Kidney glomerular epithelial cell (primary cell): ENCODE data around the gene IRS1.
"Not testable (repeated sequence)": the region's sequence is repeated elsewhere in the genome, so short reads cannot be mapped to it uniquely, and the experiment has no call there.

Source experiments
- DNase-seq: peaks from one replicate; lab custom pipeline; 2025; lab: John Stamatoyannopoulos, UW

The IRS1 gene, protein sequence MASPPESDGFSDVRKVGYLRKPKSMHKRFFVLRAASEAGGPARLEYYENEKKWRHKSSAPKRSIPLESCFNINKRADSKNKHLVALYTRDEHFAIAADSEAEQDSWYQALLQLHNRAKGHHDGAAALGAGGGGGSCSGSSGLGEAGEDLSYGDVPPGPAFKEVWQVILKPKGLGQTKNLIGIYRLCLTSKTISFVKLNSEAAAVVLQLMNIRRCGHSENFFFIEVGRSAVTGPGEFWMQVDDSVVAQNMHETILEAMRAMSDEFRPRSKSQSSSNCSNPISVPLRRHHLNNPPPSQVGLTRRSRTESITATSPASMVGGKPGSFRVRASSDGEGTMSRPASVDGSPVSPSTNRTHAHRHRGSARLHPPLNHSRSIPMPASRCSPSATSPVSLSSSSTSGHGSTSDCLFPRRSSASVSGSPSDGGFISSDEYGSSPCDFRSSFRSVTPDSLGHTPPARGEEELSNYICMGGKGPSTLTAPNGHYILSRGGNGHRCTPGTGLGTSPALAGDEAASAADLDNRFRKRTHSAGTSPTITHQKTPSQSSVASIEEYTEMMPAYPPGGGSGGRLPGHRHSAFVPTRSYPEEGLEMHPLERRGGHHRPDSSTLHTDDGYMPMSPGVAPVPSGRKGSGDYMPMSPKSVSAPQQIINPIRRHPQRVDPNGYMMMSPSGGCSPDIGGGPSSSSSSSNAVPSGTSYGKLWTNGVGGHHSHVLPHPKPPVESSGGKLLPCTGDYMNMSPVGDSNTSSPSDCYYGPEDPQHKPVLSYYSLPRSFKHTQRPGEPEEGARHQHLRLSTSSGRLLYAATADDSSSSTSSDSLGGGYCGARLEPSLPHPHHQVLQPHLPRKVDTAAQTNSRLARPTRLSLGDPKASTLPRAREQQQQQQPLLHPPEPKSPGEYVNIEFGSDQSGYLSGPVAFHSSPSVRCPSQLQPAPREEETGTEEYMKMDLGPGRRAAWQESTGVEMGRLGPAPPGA (N-terminal part only)

DNA sequence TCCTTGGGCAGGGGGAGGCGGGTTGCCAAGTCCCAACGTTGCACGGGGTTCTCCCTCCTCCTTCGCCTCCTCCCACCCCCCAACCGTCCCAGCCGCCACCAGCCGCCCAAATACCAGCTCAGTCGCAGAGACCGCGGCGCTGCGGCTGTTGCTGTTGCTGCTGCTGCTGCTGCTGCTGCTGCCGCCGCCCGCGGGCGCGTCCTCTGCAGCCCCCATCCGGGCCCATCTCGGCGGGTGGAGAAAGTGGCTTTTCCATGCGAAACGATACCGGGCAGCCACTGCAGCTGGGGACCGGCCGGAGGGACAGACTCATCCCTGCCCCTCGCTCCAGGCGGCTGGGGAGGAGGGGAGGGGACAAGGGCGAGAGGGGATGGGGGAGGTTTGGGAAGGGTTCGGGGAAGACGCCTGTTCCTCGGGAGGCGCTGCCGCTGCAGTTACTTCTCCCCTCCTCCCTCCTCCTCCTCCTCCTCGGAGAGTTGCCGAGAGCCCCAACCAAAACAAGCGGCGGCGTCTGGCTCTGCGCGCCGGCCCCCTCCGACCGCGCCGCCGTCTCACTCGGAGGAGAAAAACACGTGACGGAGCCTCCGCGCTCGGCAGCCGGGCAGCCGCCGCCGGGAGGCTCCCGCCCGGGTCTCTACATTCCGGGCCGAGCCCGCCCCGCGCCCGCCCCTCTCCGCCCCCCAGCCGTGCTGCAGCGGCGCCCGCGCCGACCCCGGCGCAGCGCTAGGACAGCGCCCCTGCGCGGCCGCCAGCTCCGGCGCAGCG, at the start of gene IRS1:
Gene IRS1 (minus strand): TSS at position 610 of the 765 bp plus-strand sequence. CDS start 1,082 bp downstream, outside the sequence.
- DNase-seq: peak; percentile 21

DNA sequence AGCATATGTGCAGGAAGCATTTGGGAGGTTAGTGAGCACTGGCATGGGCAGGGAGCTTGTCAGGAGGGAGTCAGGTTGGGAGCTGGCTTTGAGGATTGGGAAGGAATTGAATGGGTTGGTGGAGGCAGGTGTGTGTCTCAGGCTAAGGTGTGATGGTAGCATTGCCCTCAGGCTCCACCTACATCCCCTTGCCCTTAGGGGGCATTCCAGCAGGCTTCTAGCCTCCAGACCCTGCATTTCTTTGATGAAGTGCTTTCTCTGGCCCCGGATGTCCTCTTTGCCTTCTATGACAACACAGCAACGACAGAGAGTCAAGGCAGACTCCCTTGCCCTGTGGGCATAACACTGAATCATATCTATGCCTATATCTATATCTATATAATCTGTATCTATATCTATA, 49.7 kb upstream of the IRS1 start:
- no peak for DNase-seq

DNA sequence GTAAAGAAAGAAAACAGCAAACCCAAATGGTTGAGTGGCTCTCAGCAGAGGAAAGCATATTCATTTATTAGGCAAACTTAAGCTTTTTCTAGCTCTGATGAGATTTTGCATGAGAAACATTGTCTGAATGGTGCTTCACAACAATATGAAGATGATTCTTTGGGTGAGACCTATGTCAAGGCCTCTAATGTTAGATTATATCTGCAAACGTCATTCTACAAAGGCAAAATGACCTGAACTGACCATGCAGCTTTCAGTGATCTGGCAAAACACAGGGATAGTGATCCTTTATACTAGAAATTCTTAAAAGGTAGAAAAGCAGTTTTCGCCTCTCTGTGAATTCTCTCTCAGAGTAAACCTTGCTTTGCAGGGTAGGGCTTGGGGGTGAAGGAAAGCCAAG, 47.9 kb upstream of the IRS1 start:
- DNase-seq: no peak

DNA sequence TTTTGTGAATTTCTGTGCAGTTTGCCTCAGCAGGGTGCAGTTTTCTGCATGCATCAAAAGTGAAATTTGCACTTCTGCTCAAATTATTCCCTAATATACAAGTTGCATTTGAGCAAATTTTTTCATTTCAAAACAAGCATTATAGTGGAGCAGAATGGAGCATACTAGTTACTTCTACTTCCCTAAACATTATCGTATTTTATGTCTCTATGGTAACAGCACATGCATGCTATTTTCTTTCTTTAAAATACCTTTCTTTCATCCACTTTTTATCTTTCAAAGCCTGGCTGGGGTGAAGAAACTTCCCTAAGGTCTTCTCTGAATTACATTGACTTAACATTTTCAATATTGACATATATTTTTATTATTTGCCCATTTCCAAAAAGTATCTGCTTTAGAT, 47.5 kb upstream of the IRS1 start:
- no peak for DNase-seq

DNA sequence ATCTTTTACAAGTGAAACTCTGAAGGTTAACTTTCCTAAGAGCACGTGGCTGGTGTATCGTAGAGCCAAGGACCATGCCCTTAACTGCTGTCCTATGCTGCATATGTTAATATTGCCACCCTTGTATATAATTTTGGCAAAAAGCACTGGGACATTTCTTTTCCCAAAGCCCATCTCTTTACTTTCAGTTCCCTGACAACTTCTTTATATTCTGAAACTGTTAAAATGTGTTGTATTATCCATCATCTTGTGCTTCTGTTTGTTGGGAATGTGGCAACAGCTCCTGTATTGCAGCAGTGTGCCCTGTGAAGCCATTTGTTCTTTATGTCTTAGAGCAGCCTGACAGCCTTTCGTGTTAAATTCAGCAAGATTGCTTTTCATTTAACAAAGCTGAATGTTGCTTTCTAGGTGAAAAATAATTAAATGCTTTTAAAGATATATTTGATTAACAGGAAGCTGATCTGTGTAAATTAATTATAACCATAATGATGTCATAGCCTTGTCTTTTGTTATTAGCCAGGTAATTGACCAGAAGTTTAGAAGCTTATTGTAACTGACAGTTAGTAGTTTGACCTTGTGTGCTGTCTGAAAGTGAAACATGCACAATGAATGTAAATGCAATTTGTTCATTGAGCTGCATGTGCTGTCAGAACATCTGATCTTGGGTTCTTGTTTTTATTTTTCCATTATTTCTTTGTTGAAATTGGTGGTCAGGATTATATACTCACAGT, 45.9 kb upstream of the IRS1 start:
- no peak for DNase-seq

DNA sequence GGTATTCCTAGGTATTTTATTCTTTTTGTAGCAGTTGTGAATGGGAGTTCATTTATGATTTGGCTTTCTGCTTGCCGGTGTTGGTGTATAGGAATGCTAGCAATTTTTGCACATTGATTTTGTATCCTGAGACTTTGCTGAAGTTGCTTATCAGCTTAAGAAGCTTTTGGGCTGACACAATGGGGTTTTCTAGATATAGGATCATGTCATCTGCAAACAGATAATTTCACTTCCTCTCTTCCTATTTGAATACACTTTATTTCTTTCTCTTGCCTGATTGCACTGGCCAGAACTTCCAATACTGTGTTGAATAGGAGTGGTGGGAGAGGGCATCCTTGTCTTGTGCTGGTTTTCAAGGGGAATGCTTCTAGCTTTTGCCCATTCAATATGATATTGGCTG, 43.4 kb upstream of the IRS1 start:
- not testable (repeated sequence) for DNase-seq

DNA sequence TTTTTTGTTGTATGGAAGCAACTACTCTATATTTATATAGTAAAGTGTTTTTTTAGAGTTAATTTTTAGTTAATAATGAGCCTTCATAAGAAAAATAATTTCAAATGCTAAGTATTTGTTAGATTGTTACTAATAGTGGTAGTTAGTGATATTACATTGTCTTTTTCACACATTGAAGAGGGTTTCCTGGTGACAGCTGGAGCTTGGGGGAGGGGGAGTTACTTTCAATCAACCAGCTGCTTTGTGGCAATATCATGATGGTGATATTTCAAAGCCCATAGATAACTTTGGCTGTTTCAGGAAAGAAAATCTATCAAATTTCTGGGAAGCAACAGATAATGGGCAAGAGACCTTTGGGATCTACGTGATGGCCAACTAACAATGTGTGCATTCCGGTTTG, 40.3 kb upstream of the IRS1 start:
- DNase-seq: no peak

DNA sequence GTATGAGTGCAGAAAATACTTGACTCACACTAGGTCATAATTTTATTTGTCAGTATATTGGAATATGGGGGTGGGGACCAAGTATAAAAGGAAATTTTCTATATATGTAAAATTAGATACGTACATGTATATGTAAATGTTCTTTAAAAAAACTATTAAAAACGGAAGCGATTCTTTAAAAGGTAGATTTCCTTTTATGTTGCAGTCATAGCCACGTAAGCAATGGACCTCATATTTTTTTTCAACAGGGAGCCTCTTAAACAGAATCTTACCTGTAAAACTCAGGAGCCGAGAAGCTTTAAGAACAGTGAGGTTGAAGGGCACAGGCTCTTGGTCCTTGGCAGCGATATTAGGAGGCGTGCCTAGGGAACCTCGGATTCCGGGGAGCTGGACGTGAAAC, 39.5 kb upstream of the IRS1 start:
- no peak for DNase-seq

DNA sequence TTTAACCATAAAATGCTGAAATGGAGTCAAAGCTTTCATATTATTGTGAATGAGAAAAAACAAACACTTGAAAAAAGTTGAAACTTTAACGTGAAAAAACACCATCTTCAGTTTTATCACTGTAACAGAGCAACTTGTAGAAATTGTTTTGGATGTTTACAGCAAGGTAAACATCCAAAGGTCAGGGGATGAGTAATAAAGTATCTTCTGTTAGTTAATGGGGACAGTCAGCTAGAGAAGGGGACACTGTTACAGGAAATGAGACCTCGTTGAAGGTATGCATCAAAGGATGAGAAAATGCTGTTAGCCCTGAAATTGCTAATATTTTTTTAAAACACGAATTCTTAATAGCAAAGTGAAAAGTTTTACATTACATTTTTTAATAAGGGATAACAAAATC, 39.1 kb upstream of the IRS1 start:
- no peak for DNase-seq

DNA sequence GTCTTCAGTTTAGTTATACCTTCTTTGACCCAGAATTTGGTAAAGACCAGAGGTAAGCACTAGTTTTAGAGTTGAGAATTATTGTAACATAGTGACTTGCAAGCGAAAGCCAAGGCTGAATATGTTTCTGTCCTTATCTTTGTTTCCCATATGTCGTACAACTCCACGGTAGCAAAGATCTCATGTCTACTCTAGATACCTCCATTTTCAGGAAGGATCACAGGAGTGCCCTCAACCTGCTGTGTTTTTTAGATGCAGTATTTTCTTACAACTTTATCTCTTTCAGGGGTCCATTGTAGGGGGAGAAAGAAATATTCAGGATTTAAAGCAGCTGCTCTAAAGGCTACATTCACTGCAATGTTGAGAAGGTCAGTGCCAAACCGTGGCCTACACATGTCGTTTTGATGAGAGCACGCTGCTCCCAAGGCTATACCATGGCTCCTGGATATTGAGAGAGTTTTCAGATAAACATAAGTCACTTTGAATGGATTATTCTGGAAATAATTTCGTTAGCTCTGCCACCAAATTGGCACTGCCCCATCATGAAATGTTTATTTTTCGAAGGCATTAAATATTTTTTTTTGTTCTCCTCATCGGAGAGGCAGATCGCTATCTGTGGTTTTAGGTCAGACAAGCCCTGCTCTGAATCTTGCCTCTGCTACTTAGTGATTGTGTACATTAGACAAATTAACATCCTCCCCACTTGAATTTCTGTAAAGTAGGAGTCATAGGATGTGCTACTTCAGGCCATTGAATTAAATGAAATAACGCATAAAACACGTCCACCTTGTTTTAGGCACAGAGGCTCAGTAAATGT, 38.4 kb upstream of the IRS1 start:
- DNase-seq: no peak

DNA sequence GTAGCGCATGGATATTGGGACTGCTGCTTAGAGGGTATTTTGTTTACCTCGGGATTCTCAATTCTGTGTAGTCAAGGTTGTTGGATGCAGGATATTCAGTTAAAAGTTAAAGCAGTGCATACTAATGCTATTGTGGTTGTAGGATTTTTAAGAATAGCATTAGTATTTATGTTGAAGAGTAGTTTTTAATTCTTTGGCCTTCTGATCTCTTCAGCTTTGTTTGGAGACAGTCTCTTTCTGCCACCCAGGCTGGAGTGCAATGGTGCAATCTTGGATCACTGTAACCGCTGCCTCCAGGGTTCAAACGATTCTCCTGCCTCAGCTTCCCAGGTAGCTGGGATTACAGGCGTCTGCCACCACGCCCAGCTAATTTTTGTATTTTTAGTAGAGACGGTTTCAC, 37.7 kb upstream of the IRS1 start:
- DNase-seq: no peak

DNA sequence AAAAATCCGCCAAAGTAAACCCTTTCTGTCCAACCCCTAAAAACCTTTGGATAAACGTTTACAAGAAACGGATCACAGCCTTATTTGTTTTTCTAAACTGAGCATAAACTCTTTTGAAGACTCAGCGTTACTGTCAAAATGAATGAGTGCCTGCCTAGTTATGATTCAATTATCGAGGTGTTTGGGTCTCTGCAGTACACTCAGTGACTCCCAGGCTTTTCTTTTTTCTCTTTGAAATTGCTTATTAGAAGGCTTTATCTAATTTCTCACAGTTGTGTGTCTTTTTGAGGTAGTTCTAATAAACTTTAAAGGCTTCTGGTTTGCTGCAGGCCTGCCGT, 36.9 kb upstream of the IRS1 start:
- DNase-seq: peak; percentile 45

DNA sequence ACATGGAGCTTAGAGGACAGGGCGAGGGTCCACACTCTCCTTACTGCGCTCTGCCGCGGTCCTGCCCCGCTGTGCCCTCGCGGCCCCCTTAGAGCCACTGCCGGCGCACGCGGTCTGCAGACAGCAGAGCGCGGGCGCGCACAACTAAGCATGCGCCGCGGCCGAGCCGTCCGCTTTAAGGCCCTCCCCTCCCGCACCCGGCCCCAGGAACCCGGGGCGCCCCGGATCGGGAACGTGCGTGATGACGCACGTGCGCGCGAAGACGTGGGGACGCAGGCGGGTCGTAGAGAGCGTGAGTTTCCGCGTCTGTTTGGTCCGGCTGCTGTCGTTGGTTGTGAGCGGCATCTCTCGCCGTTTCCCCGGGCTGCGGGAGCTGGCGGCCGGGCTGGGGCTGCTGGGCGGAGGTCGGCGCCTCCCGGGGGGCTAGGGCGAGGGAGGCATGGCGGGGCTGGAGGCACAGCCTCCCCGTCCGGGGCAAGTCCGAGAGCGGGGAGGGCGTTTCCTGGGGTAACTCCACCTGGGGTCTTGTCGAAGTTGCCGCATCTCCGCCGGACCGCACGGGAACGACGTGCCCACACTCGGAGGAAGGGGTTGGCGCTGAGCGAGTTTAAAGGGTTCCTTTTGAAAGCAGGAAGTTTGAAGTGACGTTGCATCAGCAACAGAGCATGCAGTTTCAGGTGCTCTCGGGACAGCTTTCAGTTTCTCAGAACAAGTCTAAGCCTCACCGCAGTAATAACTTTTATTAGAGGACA, 36.4 kb upstream of the IRS1 start, which contains the start of gene RHBDD1:
Gene RHBDD1 (plus strand): TSS at position 259 of the 752 bp plus-strand sequence. CDS start 28,640 bp downstream, outside the sequence.
- peak; percentile 77 for DNase-seq

DNA sequence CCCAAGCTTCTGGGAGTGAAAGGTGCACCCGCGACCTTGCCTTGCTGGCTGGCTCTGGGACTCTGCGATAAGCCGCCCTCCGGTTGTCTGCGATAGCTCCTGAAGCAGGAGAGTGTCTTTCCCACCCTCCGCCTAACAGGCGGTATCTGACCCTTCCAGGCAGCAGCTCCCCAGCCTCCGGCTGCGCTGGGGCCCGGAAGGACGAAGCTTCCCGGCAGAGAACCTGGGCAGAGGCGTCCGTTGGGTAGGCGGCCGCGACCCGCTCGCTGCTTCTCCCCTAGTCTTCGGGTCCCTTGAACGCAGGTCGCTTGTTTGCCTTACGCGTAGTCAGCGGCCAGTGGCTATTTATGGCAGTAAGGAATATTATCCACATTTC, 35.8 kb upstream of the IRS1 start:
- no peak for DNase-seq

DNA sequence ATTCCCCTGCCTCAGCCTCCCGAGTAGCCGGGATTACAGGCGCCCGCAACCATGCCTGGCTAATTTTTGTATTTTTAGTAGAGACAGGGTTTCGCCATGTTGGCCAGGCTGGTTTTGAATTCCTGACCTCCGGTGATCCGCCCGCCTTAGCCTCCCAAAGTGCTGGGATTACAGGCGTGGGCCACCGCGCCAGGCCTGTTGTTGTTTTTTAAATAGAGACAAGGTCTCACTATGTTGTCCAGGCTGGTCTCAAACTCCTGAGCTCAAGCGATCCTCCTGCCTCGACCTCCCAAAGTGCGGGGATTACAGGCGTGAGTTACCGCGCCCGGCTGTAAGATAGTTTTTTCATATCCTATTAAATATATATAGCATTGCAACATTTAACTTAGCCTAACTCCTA, 35.3 kb upstream of the IRS1 start:
- DNase-seq: not testable (repeated sequence)

DNA sequence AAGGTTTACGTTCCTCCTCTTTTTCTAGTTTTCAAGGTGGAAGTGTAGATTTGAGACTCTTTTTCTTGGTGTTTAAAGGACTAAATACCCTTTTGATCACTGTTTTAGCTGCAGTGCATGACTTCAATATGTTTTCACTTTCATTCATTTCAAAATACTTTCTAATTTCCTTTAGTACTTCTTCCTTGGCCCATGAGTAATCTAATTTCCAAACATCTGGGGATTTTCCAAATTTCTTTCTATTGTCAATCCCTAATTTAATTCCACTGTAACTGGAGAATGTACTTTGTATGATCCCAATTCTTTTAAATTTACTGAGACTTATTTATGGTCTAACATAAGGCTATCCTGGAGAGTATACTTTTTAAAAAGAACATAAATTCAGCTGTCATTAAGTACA, 32.4 kb upstream of the IRS1 start:
- no peak for DNase-seq

DNA sequence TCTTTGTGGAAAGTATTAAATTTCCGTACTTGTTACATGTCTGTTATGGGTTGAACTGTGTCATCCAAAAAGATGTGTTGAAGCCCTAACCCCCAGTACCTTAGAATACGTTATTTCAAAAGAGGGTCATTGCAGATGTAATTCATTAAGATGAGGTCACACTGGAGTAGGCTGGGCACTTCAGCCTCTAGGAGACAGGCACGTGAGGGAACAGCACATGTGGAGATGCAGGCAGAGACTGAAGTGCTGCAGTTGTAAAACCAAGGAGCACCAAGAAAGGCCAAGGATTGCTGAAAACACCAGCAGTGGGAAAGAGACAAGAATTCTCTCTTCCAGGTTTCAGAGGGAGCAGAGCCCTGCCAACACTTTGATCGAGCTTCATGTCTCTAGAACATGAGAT, 31.6 kb upstream of the IRS1 start:
- DNase-seq: no peak

DNA sequence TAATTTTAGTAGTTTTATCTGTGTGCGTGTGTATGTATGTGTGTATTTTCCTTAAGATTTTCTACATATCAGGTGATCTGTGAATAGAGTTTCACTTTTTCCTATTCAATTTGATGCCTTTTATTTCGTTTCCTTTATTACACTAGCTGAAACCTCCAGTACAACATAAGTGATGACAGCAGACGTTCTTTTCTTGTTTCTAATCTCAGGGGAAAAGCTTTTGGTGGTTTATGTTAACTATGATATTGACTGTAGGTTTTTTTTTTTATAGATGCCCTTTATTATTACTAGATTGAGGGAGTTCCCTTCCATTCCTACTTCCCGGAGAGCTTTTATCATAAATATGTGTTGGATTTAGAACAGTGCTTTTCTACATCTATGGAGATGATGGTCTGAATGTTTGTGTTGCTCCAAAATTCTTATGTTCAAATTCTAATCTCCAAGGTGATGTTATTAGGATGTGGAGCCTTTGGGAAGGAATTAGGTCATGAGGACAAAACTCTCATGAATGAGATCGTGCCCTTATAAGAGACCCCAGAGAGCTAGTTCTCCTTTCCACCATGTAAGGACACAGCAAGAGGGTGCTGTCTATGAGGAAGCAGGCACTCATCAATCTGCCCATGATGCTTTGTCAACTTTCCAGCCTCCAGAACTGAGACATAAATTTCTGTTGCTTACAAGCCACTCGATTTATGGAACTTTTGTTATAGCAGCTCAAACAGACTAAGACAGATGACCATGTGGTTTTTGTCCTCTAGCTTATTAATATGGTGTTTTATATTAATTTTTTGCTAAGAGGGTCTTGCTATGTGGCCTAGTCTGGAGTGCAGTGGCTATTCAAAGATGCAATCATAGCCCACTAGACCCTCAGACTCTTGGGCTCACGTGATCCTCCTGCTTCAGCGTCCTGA, 30.4 kb upstream of the IRS1 start:
- DNase-seq: no peak

DNA sequence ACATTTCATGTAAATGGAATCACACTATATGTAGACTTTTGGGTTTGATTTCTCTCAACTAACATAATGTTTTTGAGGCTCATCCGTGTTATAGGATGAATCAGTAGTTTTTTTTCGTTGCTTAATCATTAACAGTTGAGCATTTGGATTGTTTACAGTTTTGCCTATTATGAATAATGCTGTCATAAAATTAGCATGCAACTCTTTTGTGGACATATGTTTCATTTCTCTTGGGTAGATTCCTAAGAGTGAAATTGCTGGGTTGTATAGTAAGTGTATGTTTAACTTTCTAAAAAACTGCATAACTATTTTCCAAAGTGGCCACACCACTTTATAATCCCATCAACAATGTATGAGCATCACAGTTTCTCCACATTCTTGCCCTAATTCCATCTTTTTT, 28.6 kb upstream of the IRS1 start:
- DNase-seq: no peak
